Upper lobe of left lung (tissue), 6 donors: ENCODE results near the gene TBX19. TPM values are rescaled to one million over a fixed set of nuclear protein-coding genes. Genes with fewer than 3 reads are reported as not detected.

ENCODE experiments used
- ATAC-seq, 2 donors: fragments of 200-7000 bp; cut with Tn5 transposase; one replicate each; pipeline ENCODE4 v1.9.1; 2022; ENCODE audit warnings: mild to moderate bottlenecking in 2 of 2, moderate library complexity in 2 of 2; ENCODE audit not compliant: low FRiP score in 2 of 2
- DNase-seq, 2 donors: peaks; one replicate each; pipeline ENCODE4 v3.0.0-alpha.2; 2019 to 2020
- H3K27ac ChIP-seq, 4 donors: fragments of 200-600 bp; sonication (generic); one replicate each; pipeline ENCODE4 v1.5.1; 2016 to 2019
- H3K27me3 ChIP-seq, 4 donors: fragments of 200-600 bp; sonication (generic); one replicate each; pipeline ENCODE4 v1.5.1; 2017 to 2019
- H3K36me3 ChIP-seq, 4 donors: fragments of 200-600 bp; sonication (generic); one replicate each; pipeline ENCODE4 v1.5.1; 2016 to 2019
- H3K4me1 ChIP-seq, 4 donors: fragments of 200-600 bp; sonication (generic); one replicate each; pipeline ENCODE4 v1.5.1; 2018 to 2019
- H3K4me3 ChIP-seq, 4 donors: fragments of 200-600 bp; sonication (generic); one replicate each; pipeline ENCODE4 v1.5.1; 2017 to 2019; ENCODE audit warnings: mild to moderate bottlenecking in 2 of 4, moderate library complexity in 1 of 4
- H3K9me3 ChIP-seq, 4 donors: fragments of 200-600 bp; sonication (generic); one replicate each; pipeline ENCODE4 v1.5.1; 2018 to 2019
- EP300 ChIP-seq, 4 donors: sonication (generic); formaldehyde crosslinking; IDR thresholded peaks; one replicate each; pipeline ENCODE4 v1.5.1; 2017; ENCODE audit warnings: antibody characterized with exemption in 4 of 4, control low read depth in 2 of 4
- POLR2A ChIP-seq, 4 donors: fragments of 450-650 bp; IDR thresholded peaks; one replicate each; pipeline ENCODE4 v1.5.1; 2016 to 2017; ENCODE audit warnings: antibody characterized with exemption in 4 of 4, mild to moderate bottlenecking in 2 of 4
- POLR2AphosphoS5 ChIP-seq, 2 donors: sonication (generic); formaldehyde crosslinking; IDR thresholded peaks; one replicate each; pipeline ENCODE4 v1.5.1; 2017; ENCODE audit warnings: antibody characterized with exemption in 2 of 2
- WGBS, 2 donors: methylation state at CpG; one replicate each; pipeline ENCODE4 v1.1.5; 2017 to 2018; 5-methylcytosine and 5-hydroxymethylcytosine counted together
- total RNA-seq, 6 donors: library from RNA; depleted of rRNA in 4 of 6; stranded (reverse); fragments of >200 nt in 4 of 6; gene quantifications; one replicate each; pipeline versions ENCODE4 v1.1.0 to v1.2.1, GENCODE V29; 2016 to 2021
- TF ChIP-seq, protein P1 (sequence below), 6 experiments: fragments of 450-650 bp in 4 of 6; fragments of 200-600 bp in 2 of 6; sonication (generic) in 2 of 6; IDR thresholded peaks; one replicate each; pipeline ENCODE4 v1.5.1; 2016 to 2019; ENCODE audit warnings: antibody characterized with exemption in 6 of 6
- donor health status: DM: no; HTN: no; CAD: no; lungs with moderate emphysema.
- donor health status: DM: no; HTN: yes; CAD: no; lungs with severe emphysema.

TBX19 gene
- total RNA-seq, 6 donors from 2014 or later, result 0.91 to 6.3 (median 2.4) TPM

GRCh38 chr1:168285971-168286927 is 5.6 kb downstream of the TBX19 start:
- H3K4me3 ChIP-seq, result no peak overlapping the region
- whole genome bisulfite sequencing, 2 donors, result 93 to 97% methylated on average over 4 of the region's 4 CpGs
- DNase-seq, result no peak
- H3K36me3 ChIP-seq, result no peaks in the 10 kb centered on the region
- no peak for ATAC-seq
- H3K27ac ChIP-seq, result no peak overlapping the region
- H3K9me3 ChIP-seq, result no peaks in the 10 kb centered on the region
- peaks cover 0 to 8% (median 3%) of the 10 kb centered on the region in 4 donors for H3K4me1 ChIP-seq
- TF ChIP-seq POLR2A (IDR thresholded peaks at IDR 0.05), result no peak
- no peak for TF ChIP-seq POLR2AphosphoS5 (IDR thresholded peaks at IDR 0.05)
- TF ChIP-seq, protein P1, sequence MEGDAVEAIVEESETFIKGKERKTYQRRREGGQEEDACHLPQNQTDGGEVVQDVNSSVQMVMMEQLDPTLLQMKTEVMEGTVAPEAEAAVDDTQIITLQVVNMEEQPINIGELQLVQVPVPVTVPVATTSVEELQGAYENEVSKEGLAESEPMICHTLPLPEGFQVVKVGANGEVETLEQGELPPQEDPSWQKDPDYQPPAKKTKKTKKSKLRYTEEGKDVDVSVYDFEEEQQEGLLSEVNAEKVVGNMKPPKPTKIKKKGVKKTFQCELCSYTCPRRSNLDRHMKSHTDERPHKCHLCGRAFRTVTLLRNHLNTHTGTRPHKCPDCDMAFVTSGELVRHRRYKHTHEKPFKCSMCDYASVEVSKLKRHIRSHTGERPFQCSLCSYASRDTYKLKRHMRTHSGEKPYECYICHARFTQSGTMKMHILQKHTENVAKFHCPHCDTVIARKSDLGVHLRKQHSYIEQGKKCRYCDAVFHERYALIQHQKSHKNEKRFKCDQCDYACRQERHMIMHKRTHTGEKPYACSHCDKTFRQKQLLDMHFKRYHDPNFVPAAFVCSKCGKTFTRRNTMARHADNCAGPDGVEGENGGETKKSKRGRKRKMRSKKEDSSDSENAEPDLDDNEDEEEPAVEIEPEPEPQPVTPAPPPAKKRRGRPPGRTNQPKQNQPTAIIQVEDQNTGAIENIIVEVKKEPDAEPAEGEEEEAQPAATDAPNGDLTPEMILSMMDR (IDR thresholded peaks at IDR 0.05), result no peak
- no peak for TF ChIP-seq EP300 (IDR thresholded peaks at IDR 0.05)
- H3K27me3 ChIP-seq, result no peaks in the 10 kb centered on the region

DNA sequence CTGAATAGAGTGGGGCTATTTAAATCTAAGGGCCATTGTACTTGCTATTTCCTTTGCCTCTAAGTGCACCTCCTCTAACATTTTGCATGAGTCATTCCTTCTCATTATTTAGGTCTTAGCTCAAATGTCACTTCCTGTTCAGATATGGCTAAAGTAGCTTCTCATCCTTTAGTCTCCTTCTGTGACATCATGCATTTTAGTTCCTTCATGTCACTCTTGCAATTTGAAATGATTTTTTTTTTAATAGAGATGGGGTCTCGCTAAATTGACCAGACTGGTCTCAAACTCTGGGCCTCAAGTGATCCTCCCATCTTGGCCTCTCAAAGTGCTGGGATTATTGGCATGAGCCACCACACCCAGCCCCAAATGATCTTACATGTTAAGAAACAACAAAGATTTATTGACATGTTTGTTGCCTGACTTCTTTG is 6.6 kb downstream of the TBX19 start:
- Histone ChIP-seq H3K36me3 (no peaks in the 10 kb centered on the region), H3K27me3 (no peaks in the 10 kb centered on the region), H3K4me3 (no peak overlapping the region), H3K27ac (no peak overlapping the region), H3K9me3 (no peaks in the 10 kb centered on the region), H3K4me1 (peaks cover 0 to 8% (median 3%) of the 10 kb centered on the region in 4 donors)
- DNase-seq, result no peak
- no peak for ATAC-seq
- 100% methylated on average over 1 of the region's 1 CpG for WGBS, 2 donors
- TF ChIP-seq POLR2AphosphoS5 (IDR thresholded peaks at IDR 0.05) (no peak), POLR2A (IDR thresholded peaks at IDR 0.05) (no peak), EP300 (IDR thresholded peaks at IDR 0.05) (no peak)
- TF ChIP-seq, protein P1 (IDR thresholded peaks at IDR 0.05), result no peak

DNA sequence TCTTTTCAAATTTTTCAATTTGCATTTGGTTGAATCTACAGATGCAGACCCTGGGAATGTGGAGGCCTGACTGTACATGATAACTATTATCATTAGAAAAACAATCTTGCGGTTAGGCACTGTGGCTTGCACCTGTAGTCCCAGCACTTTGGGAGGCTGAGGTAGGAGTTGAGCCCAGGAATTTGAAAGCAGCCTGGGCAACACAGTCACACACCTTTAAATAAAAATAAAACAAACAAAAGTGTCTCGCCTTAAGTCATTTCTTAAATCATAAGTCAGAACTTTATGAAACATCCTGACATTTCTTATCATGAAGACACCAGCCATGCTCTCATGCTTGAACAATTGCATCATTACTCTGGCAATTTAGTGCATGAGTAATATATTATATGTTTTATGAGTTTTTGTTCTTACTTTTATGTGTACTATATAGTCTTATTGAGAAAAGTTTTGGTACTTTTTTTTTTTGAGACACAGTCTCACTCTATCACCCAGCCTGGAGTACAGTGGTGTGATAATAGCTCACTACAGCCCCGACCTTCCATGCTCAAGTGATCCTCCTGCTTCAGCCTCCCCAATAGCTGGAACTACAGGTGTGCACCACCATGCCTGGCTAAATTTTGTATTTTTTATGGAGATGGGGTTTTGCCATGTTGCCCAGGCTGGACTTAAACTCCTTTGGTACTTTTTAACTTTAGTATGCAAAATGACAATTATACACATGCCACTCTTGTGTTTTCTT is 7.8 kb downstream of the TBX19 start:
- no peaks in the 10 kb centered on the region for H3K36me3 ChIP-seq
- no peak overlapping the region for H3K4me3 ChIP-seq
- H3K4me1 ChIP-seq, result peaks cover 0 to 8% (median 3%) of the 10 kb centered on the region in 4 donors
- no peaks in the 10 kb centered on the region for H3K9me3 ChIP-seq
- ATAC-seq (no peak), DNase-seq (no peak)
- 89 to 100% methylated on average over 3 of the region's 3 CpGs for WGBS, 2 donors
- no peaks in the 10 kb centered on the region for H3K27me3 ChIP-seq
- no peak overlapping the region for H3K27ac ChIP-seq
- no peak for TF ChIP-seq POLR2AphosphoS5 (IDR thresholded peaks at IDR 0.05)
- TF ChIP-seq, protein P1 (IDR thresholded peaks at IDR 0.05), result no peak
- TF ChIP-seq POLR2A (IDR thresholded peaks at IDR 0.05), result no peak
- no peak for TF ChIP-seq EP300 (IDR thresholded peaks at IDR 0.05)

- TF ChIP-seq EP300 (IDR thresholded peaks at IDR 0.05) (no peak), POLR2AphosphoS5 (IDR thresholded peaks at IDR 0.05) (no peak), POLR2A (IDR thresholded peaks at IDR 0.05) (no peak)
- TF ChIP-seq, protein P1 (IDR thresholded peaks at IDR 0.05), result no peak
- H3K36me3 ChIP-seq, result no peaks in the 10 kb centered on the region
- ATAC-seq (no peak), DNase-seq (peak in 1 of 2 donors; percentile 31)
- no peaks in the 10 kb centered on the region for H3K27me3 ChIP-seq
- WGBS, 2 donors, result 82 to 89% methylated on average over 8 to 15 of the region's 15 CpGs
- H3K27ac ChIP-seq, result no peak overlapping the region
- peaks cover 0 to 8% (median 3%) of the 10 kb centered on the region in 4 donors for H3K4me1 ChIP-seq
- no peaks in the 10 kb centered on the region for H3K9me3 ChIP-seq
- H3K4me3 ChIP-seq, result no peak overlapping the region
Measured at GRCh38 chr1:168291222-168291837, 10.7 kb downstream of the TBX19 start.
